Endothelial cell of umbilical vein (primary cell): ENCODE measurements around the gene SEH1L. TPM values are rescaled to one million over a fixed set of nuclear protein-coding genes. Genes with fewer than 3 reads are reported as not detected.

Experiments used
- BruUV-seq: library from RNA; stranded (reverse); fragments of 400-500 nt; replicated peaks from 2 replicates; lab custom pipeline; 2021; lab: Mats Ljungman, UMichigan
- CTCF ChIA-PET: fragments of 300-600, 350-600 bp; sonication (Branson Sonifier 250); formaldehyde crosslinking; loops from one replicate; lab custom pipeline; 2021; ENCODE audit warnings: antibody characterized with exemption, inconsistent platforms; lab: Charles Lee
- POLR2A ChIA-PET: fragments of 300-600, 350-600 bp; sonication (Branson Sonifier 250); formaldehyde crosslinking; loops from one replicate; lab custom pipeline; 2021; ENCODE audit warnings: antibody characterized with exemption, inconsistent platforms; lab: Charles Lee
- DNase-seq: peaks from one replicate; pipeline ENCODE4 v3.0.0-alpha.2; 2011; ENCODE audit warnings: low read depth, low spot score
- FAIRE-seq: peaks from 2 replicates; lab custom pipeline; 2011; peaks lifted over from hg19 to GRCh38; lab: Jason Lieb, UNC
- H2AFZ ChIP-seq: 2 replicates; pipeline ENCODE4 v1.6.0; 2012; ENCODE audit warnings: low read depth, low read length, control low read depth, inconsistent platforms
- H3K27ac ChIP-seq: 2 replicates; pipeline ENCODE4 v1.5.1; 2011; ENCODE audit warnings: low read depth, mild to moderate bottlenecking, control low read depth, low read length, moderate library complexity; ENCODE audit not compliant: insufficient read depth
- H3K27me3 ChIP-seq, 2 experiments: 2 replicates each; pipeline versions ENCODE4 v1.6.0 to v1.6.1; 2011; ENCODE audit warnings: low read length in 2 of 2, mixed read lengths in 1 of 2; ENCODE audit not compliant: control insufficient read depth in 2 of 2, insufficient read depth in 2 of 2
- H3K36me3 ChIP-seq, 2 experiments: 2 replicates in 1 of 2; 3 replicates in 1 of 2; pipeline ENCODE4 v1.5.1; 2011; ENCODE audit warnings: low read length in 2 of 2, mild to moderate bottlenecking in 1 of 2, moderate library complexity in 1 of 2; ENCODE audit not compliant: control insufficient read depth in 2 of 2, insufficient read depth in 2 of 2; ENCODE audit errors: extremely low read depth in 1 of 2
- H3K4me1 ChIP-seq: 3 replicates; pipeline ENCODE4 v1.5.1; 2011; ENCODE audit warnings: mild to moderate bottlenecking, low read length; ENCODE audit not compliant: control insufficient read depth, insufficient read depth; ENCODE audit errors: extremely low read depth
- H3K4me2 ChIP-seq: 2 replicates; pipeline ENCODE4 v1.6.1; 2011; ENCODE audit warnings: low read length, control low read depth, mixed read lengths; ENCODE audit not compliant: insufficient read depth
- H3K4me3 ChIP-seq, 3 experiments: fragments of 200-600 bp in 1 of 3; sonication (generic), shearing (Covaris generic) in 1 of 3; replicated peaks in 1 of 3; 2 replicates each; pipeline ENCODE4 v1.5.1; 2011 to 2016; ENCODE audit warnings: control low read depth in 3 of 3, low read length in 3 of 3, mild to moderate bottlenecking in 2 of 3, inconsistent platforms in 1 of 3, low read depth in 1 of 3, moderate library complexity in 1 of 3; ENCODE audit not compliant: insufficient read depth in 1 of 3
- H3K79me2 ChIP-seq: 2 replicates; pipeline ENCODE4 v1.6.0; 2012; ENCODE audit warnings: low read length, inconsistent platforms; ENCODE audit not compliant: control insufficient read depth, insufficient read depth
- H3K9ac ChIP-seq: replicated peaks from 2 replicates; pipeline ENCODE3; 2011; ENCODE audit warnings: low read length, control low read depth; ENCODE audit not compliant: insufficient read depth; ENCODE audit errors: extremely low read depth
- H3K9me1 ChIP-seq: replicated peaks from 3 replicates; pipeline ENCODE4 v1.6.0; 2011; ENCODE audit warnings: mild to moderate bottlenecking, low read length; ENCODE audit not compliant: control insufficient read depth, insufficient read depth; ENCODE audit errors: extremely low read depth
- H3K9me3 ChIP-seq: replicated peaks from 2 replicates; pipeline ENCODE4 v1.5.1; 2012; ENCODE audit warnings: low read length, inconsistent platforms; ENCODE audit not compliant: control insufficient read depth, insufficient read depth
- H4K20me1 ChIP-seq: replicated peaks from 2 replicates; pipeline ENCODE3; 2011; ENCODE audit warnings: mild to moderate bottlenecking, low read length; ENCODE audit not compliant: control insufficient read depth, insufficient read depth; ENCODE audit errors: extremely low read depth
- EZH2 ChIP-seq: IDR thresholded peaks from 2 replicates; pipeline ENCODE4 v1.6.1; 2012; ENCODE audit warnings: borderline replicate concordance, low read depth, mild to moderate bottlenecking, moderate library complexity, low read length, inconsistent platforms; ENCODE audit not compliant: severe bottlenecking
- FOS ChIP-seq: IDR thresholded peaks from 2 replicates; pipeline ENCODE4 v1.6.1; 2011; ENCODE audit warnings: mild to moderate bottlenecking, low read length, moderate library complexity, borderline replicate concordance; ENCODE audit not compliant: insufficient read depth
- GATA2 ChIP-seq: IDR thresholded peaks from 2 replicates; pipeline ENCODE4 v1.7.0; 2011; ENCODE audit warnings: low read depth, mild to moderate bottlenecking, moderate library complexity, mixed read lengths, low read length; ENCODE audit not compliant: insufficient read length, insufficient read depth
- JUN ChIP-seq: IDR thresholded peaks from 2 replicates; pipeline ENCODE4 v1.6.1; 2011; ENCODE audit warnings: borderline replicate concordance, low read depth; ENCODE audit not compliant: insufficient read length, insufficient read depth
- MYC ChIP-seq: IDR thresholded peaks from one replicate; pipeline ENCODE4 v1.6.1; 2011; ENCODE audit warnings: mild to moderate bottlenecking, low read depth, low read length
- POLR2A ChIP-seq: IDR thresholded peaks from 2 replicates; pipeline ENCODE4 v1.6.1; 2012; ENCODE audit warnings: low read depth, mild to moderate bottlenecking, control low read depth, low read length
- POLR2AphosphoS5 ChIP-seq: IDR thresholded peaks from 2 replicates; pipeline ENCODE4 v1.6.1; 2012; ENCODE audit warnings: low read depth, mild to moderate bottlenecking, control low read depth, low read length, moderate library complexity; ENCODE audit not compliant: insufficient read depth
- dilution Hi-C: fragments of 300-500 bp; cut with MboI; formaldehyde crosslinking; loops from one replicate; pipeline ENCODE4 v1.15.0; 2019; ENCODE audit warnings: low sequenced_read_pairs; ENCODE audit not compliant: extremely low pct_ligation_motif_present
- intact Hi-C: fragments of 100-400 bp; cut with micrococcal nuclease; formaldehyde crosslinking; loops from one replicate; pipeline ENCODE4 v1.10.0; 2022
- polyA plus RNA-seq, 4 experiments: library from polyadenylated mRNA; depleted of rRNA in 3 of 4; stranded (reverse) in 3 of 4; unstranded in 1 of 4; fragments of >200 nt; gene quantifications; 2 replicates each; pipeline versions ENCODE4 v1.2.1 to v1.2.3, GENCODE V29; 2011 to 2012; ENCODE audit warnings: missing spikeins in 1 of 4
- total RNA-seq: library from RNA; stranded (reverse); gene quantifications from 2 replicates; pipeline ENCODE4 v1.2.3, GENCODE V29; 2021
- TF ChIP-seq, protein P1 (sequence below), 2 donors: IDR thresholded peaks; 1 replicate in 1 of 2; 2 replicates in 1 of 2; pipeline ENCODE4 v1.5.1; 2011; ENCODE audit warnings: low read length in 2 of 2, mild to moderate bottlenecking in 2 of 2, moderate library complexity in 2 of 2, control low read depth in 1 of 2, inconsistent platforms in 1 of 2, low read depth in 1 of 2; ENCODE audit not compliant: insufficient read depth in 1 of 2; ENCODE audit errors: extremely low read depth in 1 of 2
- TF ChIP-seq, protein P2 (sequence below): IDR thresholded peaks from 2 replicates; pipeline ENCODE4 v1.6.1; 2011; ENCODE audit not compliant: insufficient read depth, insufficient read length

Gene SEH1L
- total and polyA plus RNA-seq, 2 donors (not counting 3 experiments of a cell fraction or from before 2014, with no cell fraction given) = 19.8 to 42.8 TPM

DNA sequence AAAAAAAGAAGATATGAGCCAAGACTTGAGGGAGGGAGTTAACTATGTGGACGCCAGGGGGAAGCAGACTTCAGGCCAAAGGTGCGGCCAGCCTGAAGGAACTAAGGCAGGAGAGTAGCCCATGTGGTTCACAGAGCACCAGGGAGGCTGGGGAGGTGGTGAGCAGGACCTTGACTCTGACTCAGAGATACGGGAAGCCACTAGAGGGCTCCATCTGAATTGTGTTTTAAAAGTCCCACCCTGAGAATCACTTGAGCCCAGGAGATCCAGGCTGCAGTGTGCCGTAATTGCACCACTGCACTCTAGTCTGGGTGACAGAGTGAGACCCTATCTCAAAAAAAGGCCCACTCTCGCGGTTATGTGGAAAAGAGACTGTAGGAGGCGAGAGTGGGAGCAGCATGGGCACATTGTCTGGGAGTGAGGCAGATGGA is 55.7 kb downstream of the SEH1L start:
- TF ChIP-seq, protein P1, sequence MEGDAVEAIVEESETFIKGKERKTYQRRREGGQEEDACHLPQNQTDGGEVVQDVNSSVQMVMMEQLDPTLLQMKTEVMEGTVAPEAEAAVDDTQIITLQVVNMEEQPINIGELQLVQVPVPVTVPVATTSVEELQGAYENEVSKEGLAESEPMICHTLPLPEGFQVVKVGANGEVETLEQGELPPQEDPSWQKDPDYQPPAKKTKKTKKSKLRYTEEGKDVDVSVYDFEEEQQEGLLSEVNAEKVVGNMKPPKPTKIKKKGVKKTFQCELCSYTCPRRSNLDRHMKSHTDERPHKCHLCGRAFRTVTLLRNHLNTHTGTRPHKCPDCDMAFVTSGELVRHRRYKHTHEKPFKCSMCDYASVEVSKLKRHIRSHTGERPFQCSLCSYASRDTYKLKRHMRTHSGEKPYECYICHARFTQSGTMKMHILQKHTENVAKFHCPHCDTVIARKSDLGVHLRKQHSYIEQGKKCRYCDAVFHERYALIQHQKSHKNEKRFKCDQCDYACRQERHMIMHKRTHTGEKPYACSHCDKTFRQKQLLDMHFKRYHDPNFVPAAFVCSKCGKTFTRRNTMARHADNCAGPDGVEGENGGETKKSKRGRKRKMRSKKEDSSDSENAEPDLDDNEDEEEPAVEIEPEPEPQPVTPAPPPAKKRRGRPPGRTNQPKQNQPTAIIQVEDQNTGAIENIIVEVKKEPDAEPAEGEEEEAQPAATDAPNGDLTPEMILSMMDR (IDR thresholded peaks at IDR 0.05; ENCODE audit: extremely low read depth in 1 of 2, insufficient read depth in 1 of 2, low read depth in 1 of 2, low read length in 2 of 2) = peak; percentile 52 to 56
- no peak for TF ChIP-seq POLR2AphosphoS5
- dilution Hi-C loops (no loop called here), intact Hi-C loops (loop anchor here (2.0 kb wide), 1 partner anchor 627 kb away; no protein-coding TSS in a partner anchor)

DNA sequence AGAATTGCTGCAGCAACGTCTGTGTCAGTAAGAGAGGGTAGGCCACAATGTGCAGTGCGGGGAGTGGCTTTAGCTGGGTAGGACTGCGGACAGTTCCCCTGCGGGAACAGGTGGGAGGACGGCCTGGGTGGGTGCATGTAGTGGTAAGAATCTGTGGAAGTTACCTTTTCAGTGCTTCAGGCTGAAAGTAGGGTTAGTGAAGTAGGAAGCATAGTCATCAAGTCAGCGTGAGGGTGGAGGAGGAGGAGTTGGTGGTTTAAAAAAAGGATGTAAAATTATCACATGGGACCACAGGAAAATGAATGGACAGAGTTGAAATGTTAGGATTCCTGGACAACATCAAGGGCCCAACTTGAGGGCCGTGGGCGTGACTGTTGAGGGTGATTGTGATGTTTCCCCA is 56.6 kb downstream of the SEH1L start:
- BruUV-seq = no TSS peak
- no peaks in the 10 kb centered on the region for H3K9me3 ChIP-seq
- H4K20me1 ChIP-seq = no peaks in the 10 kb centered on the region
- peaks cover 0 to 8% of the 10 kb centered on the region in 2 experiments for H3K36me3 ChIP-seq
- no peak overlapping the region for H3K9ac ChIP-seq
- intact Hi-C loops (no loop called here), dilution Hi-C loops (no loop called here)
- TF ChIP-seq MYC (no peak), EZH2 (no peak), GATA2 (no peak), FOS (no peak), JUN (no peak), POLR2AphosphoS5 (no peak), POLR2A (no peak)
- TF ChIP-seq, protein P1 (IDR thresholded peaks at IDR 0.05; ENCODE audit: extremely low read depth in 1 of 2, insufficient read depth in 1 of 2, low read depth in 1 of 2, low read length in 2 of 2) = no peak
- TF ChIP-seq, protein P2, sequence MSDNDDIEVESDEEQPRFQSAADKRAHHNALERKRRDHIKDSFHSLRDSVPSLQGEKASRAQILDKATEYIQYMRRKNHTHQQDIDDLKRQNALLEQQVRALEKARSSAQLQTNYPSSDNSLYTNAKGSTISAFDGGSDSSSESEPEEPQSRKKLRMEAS = no peak
- peaks cover 42% of the 10 kb centered on the region for H3K79me2 ChIP-seq
- DNase-seq (no peak), FAIRE-seq (no peak)
- no peaks in the 10 kb centered on the region for H3K27me3 ChIP-seq
- no peaks in the 10 kb centered on the region for H3K9me1 ChIP-seq
- H2AFZ ChIP-seq = no peak overlapping the region
- POLR2A ChIA-PET = no interaction called here
- H3K4me1 ChIP-seq = no peaks in the 10 kb centered on the region
- H3K27ac ChIP-seq = no peak overlapping the region
- no peak overlapping the region for H3K4me3 ChIP-seq
- CTCF ChIA-PET = interaction anchor here (1.0 to 2.6 kb wide), 3 partner anchors 39 to 155 kb away, joined by 3 to 21 read pairs (median 3); no protein-coding TSS in a partner anchor
- H3K4me2 ChIP-seq = no peak overlapping the region

More for the DNA sequence above, 55.7 kb downstream of the SEH1L start:
- ChIA-PET CTCF (interaction anchor here (0.7 to 2.6 kb wide), 3 partner anchors 21 to 156 kb away, joined by 3 to 21 read pairs (median 4); no protein-coding TSS in a partner anchor), POLR2A (no interaction called here)
- Histone ChIP-seq H3K9me3 (no peaks in the 10 kb centered on the region), H3K4me2 (no peak overlapping the region), H3K27ac (no peak overlapping the region), H3K36me3 (peaks cover 0 to 5% of the 10 kb centered on the region in 2 experiments), H3K4me3 (no peak overlapping the region), H2AFZ (no peak overlapping the region), H3K9me1 (no peaks in the 10 kb centered on the region), H3K9ac (no peak overlapping the region), H3K27me3 (no peaks in the 10 kb centered on the region), H4K20me1 (no peaks in the 10 kb centered on the region), H3K4me1 (no peaks in the 10 kb centered on the region), H3K79me2 (peaks cover 50% of the 10 kb centered on the region)
- BruUV-seq = no TSS peak
- FAIRE-seq = peak; percentile 83
- peak; percentile 61 for DNase-seq
